GM19193 (cell line): ENCODE measurements around the gene DRC7.

Source experiments
- POLR2A ChIP-seq: IDR thresholded peaks from 4 replicates; pipeline ENCODE4 v1.6.1; 2011; ENCODE audit not compliant: insufficient read depth, insufficient read length; ENCODE audit errors: extremely low read depth

Gene DRC7

GRCh38 chr16:57757326-57757786 lies 62.8 kb downstream of the DRC7 start:
- TF ChIP-seq POLR2A: no peak

GRCh38 chr16:57757883-57758282 lies 63.3 kb downstream of the DRC7 start:
- no peak for TF ChIP-seq POLR2A

- TF ChIP-seq POLR2A: no peak
These were observed 63.9 kb downstream of the DRC7 start for GRCh38 chr16:57758331-57759117.

GRCh38 chr16:57759131-57759530 lies 64.5 kb downstream of the DRC7 start:
- TF ChIP-seq POLR2A: no peak

GRCh38 chr16:57759541-57760356 lies 65.1 kb downstream of the DRC7 start:
- TF ChIP-seq POLR2A: no peak

- no peak for TF ChIP-seq POLR2A
These were observed 66.0 kb downstream of the DRC7 start for GRCh38 chr16:57760357-57761160.

GRCh38 chr16:57761301-57761700 lies 66.7 kb downstream of the DRC7 start:
- no peak for TF ChIP-seq POLR2A

- no peak for TF ChIP-seq POLR2A
These were observed 67.4 kb downstream of the DRC7 start for GRCh38 chr16:57761957-57762356.

- no peak for TF ChIP-seq POLR2A
These were observed 67.9 kb downstream of the DRC7 start for GRCh38 chr16:57762365-57763040.

- no peak for TF ChIP-seq POLR2A
These were observed 68.8 kb downstream of the DRC7 start for GRCh38 chr16:57763285-57764005.

GRCh38 chr16:57764006-57764340 lies 69.4 kb downstream of the DRC7 start:
- TF ChIP-seq POLR2A: no peak

- TF ChIP-seq POLR2A: no peak
These were observed 69.9 kb downstream of the DRC7 start for GRCh38 chr16:57764341-57765159.

GRCh38 chr16:57765160-57765728 lies 70.6 kb downstream of the DRC7 start:
- TF ChIP-seq POLR2A: no peak

GRCh38 chr16:57766714-57767348 lies 72.2 kb downstream of the DRC7 start:
- TF ChIP-seq POLR2A: no peak
